Measurements from ENCODE around the gene ZNF189.

Gene ZNF189

DNA sequence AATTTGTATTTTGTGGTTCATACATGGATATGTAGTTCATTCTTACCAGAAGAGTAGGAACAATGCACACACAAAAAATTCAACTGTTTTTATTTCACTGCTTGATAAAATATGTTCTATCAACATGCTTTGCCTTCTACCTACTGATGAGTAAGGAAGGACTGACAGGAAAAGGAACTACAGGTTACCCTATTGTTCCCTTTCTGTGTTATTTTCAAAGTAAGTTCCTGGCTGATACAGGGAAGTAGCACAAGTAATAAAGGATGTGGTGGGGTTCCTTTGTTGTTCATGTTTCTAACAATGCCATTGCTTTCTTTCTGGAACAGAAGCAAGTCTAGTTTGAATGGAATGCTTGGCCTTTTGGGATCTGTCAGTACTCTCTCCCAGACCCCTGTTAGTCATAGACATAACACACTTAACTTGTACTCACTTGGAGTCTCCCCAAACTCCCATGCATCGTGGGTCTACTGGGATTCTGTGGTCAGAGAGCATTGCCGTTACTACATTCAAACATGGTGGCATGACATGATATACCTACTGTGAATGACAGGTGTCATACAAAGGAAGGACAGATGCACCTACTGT, 57.1 kb downstream of the ZNF189 start:
- Mint-ChIP-seq H3K4me1 (ENCODE audit: low read depth in 2 of 2) (no peaks in the 10 kb centered on the region), H3K4me3 (no peak overlapping the region), H3K36me3 (ENCODE audit: insufficient read depth) (no peaks in the 10 kb centered on the region), H3K9me3 (no peaks in the 10 kb centered on the region), H3K27ac (no peak overlapping the region), H3K27me3 (peaks cover 31 to 50% of the 10 kb centered on the region in 2 donors)
- no peak for ATAC-seq (replicated peaks)
- no peak for DNase-seq

DNA sequence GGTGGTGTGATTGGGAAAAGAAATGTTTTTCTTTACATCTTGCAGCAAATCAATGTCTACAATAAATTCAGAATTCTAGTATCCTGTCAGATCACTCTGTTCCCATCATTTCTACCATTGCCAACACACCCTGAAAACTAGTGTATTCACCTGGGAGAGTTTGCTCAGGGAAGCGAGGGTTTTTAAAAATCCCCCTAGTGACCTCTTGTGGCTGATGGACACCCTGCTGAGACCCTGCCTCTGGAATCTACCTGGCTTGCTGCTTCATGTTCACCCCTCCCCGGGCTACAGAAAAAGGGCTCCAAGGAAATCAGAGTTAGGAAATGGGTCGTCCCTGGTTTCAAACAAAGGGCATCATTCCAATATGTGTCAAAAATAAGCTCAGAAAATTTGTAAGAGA, 58.4 kb downstream of the ZNF189 start:
- Mint-ChIP-seq H3K36me3 (ENCODE audit: insufficient read depth) (no peaks in the 10 kb centered on the region), H3K4me3 (no peak overlapping the region), H3K27me3 (peaks cover 20 to 50% of the 10 kb centered on the region in 2 donors), H3K9me3 (no peaks in the 10 kb centered on the region), H3K27ac (no peak overlapping the region), H3K4me1 (ENCODE audit: low read depth in 2 of 2) (no peaks in the 10 kb centered on the region)
- no peak for ATAC-seq (replicated peaks)
- no peak for DNase-seq

DNA sequence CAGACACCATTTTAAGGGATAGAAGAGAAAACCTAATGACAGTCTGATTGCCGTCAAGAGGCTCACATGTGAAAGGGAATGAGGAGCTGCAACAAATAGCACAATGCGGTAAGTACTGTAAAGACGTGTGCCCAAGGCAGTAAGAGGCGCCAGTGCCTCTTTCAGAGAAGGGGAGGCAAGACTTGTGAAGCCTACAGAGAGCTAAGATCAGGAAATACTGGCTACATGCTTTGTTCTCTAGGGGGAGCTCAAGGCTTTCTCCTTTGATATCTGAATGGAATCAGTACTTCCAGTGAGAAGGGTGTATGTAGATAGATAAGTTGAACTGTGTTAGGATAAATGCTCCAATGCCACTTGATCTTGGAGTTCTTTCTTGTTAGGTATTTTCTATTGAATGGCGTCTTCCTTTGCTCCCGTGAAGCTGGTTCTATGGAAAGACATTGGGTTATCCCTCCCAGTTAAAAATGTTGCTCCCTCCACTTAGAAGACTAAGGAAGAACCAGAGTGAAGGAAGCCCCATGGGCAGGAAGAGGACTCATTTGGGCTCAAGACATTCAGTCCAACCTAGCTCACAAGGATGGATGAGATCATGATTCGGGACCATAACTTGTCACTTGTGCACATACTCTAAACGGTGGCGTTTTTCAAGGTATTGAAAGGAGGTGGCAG, 60.4 kb downstream of the ZNF189 start:
- peak in 1 of 3 experiments; percentile 5 for DNase-seq
- H3K4me1 Mint-ChIP-seq (ENCODE audit: low read depth in 2 of 2), result no peaks in the 10 kb centered on the region
- H3K9me3 Mint-ChIP-seq, result no peaks in the 10 kb centered on the region
- H3K27ac Mint-ChIP-seq, result no peak overlapping the region
- H3K36me3 Mint-ChIP-seq (ENCODE audit: insufficient read depth), result no peaks in the 10 kb centered on the region
- ATAC-seq (replicated peaks), result peak; percentile 70
- peaks cover 20 to 47% of the 10 kb centered on the region in 2 donors for H3K27me3 Mint-ChIP-seq
- no peak overlapping the region for H3K4me3 Mint-ChIP-seq

Measured in effector memory CD8-positive, alpha-beta T cell (primary cell).